Measurements from ENCODE around the gene EXOC3L1.
A peak's percentile ranks its signal among the peaks of the same experiment; 100 is the strongest.

The EXOC3L1 gene

GRCh38 chr16:67198238-67198734 is 8.3 kb upstream of the EXOC3L1 start:
- no peak for DNase-seq

- no peak for DNase-seq
Observed at GRCh38 chr16:67197704-67198103, 7.8 kb upstream of the EXOC3L1 start.

GRCh38 chr16:67196881-67197280 is 6.9 kb upstream of the EXOC3L1 start:
- DNase-seq = no peak

GRCh38 chr16:67195676-67196075 is 5.7 kb upstream of the EXOC3L1 start:
- DNase-seq = no peak

- DNase-seq = no peak
Observed at GRCh38 chr16:67194260-67194659, 4.3 kb upstream of the EXOC3L1 start.

- DNase-seq = no peak
Observed at GRCh38 chr16:67193536-67193935, 3.6 kb upstream of the EXOC3L1 start.

GRCh38 chr16:67192781-67193361 is 2.9 kb upstream of the EXOC3L1 start:
- DNase-seq = no peak

GRCh38 chr16:67191995-67192681 is 2.2 kb upstream of the EXOC3L1 start, which contains the start of gene E2F4:
E2F4 (plus strand) TSS chr16:67192155; CDS start chr16:67192228, 73 bp downstream.
- no peak for DNase-seq

- no peak for DNase-seq
Observed at GRCh38 chr16:67191411-67191994, 1.6 kb upstream of the EXOC3L1 start.

- no peak for DNase-seq
Observed at GRCh38 chr16:67190448-67191399, 788 bp upstream of the EXOC3L1 start.

- no peak for DNase-seq
Observed at GRCh38 chr16:67188798-67189197, 1.1 kb downstream of the EXOC3L1 start.

- no peak for DNase-seq
Observed at GRCh38 chr16:67188323-67188722, 1.6 kb downstream of the EXOC3L1 start.

- no peak for DNase-seq
Observed at GRCh38 chr16:67187175-67187890, 2.6 kb downstream of the EXOC3L1 start.

GRCh38 chr16:67186550-67186950 is 3.4 kb downstream of the EXOC3L1 start:
- DNase-seq = no peak

- no peak for DNase-seq
Observed at GRCh38 chr16:67185651-67186134, 4.2 kb downstream of the EXOC3L1 start.

- DNase-seq = no peak
Observed at GRCh38 chr16:67184995-67185650, 4.8 kb downstream of the EXOC3L1 start.

- DNase-seq = no peak
Observed at GRCh38 chr16:67184453-67184994, 5.4 kb downstream of the EXOC3L1 start.

- peak; percentile 83 for DNase-seq
Observed at GRCh38 chr16:67183627-67184452, 6.1 kb downstream of the EXOC3L1 start, which contains the start of gene MATCAP1. MATCAP1 (minus strand) TSS chr16:67183963; CDS start chr16:67180610, 3,353 bp downstream.

GRCh38 chr16:67183284-67183626 is 6.7 kb downstream of the EXOC3L1 start:
- no peak for DNase-seq

GRCh38 chr16:67182288-67182687 is 7.6 kb downstream of the EXOC3L1 start:
- no peak for DNase-seq
